Astrocyte of the cerebellum (primary cell): ENCODE data around the gene NPAS2.

Source experiments
- DNase-seq: peaks from one replicate; pipeline ENCODE4 v3.0.0-alpha.2; 2011; ENCODE audit warnings: low read depth
- H3K4me3 ChIP-seq: 2 replicates; pipeline ENCODE4 v1.5.1; 2011; ENCODE audit warnings: mild to moderate bottlenecking, low read depth, low read length, moderate library complexity
- CTCF ChIP-seq: IDR thresholded peaks from 2 replicates; pipeline ENCODE4 v1.5.1; 2012; ENCODE audit warnings: low read length, low read depth, moderate library complexity, mild to moderate bottlenecking; ENCODE audit errors: missing control alignments
- in situ Hi-C: cut with HindIII; loops from 2 replicates; pipeline ENCODE4 v1.10.0; 2017; ENCODE audit warnings: low sequenced_read_pairs

NPAS2 gene

DNA sequence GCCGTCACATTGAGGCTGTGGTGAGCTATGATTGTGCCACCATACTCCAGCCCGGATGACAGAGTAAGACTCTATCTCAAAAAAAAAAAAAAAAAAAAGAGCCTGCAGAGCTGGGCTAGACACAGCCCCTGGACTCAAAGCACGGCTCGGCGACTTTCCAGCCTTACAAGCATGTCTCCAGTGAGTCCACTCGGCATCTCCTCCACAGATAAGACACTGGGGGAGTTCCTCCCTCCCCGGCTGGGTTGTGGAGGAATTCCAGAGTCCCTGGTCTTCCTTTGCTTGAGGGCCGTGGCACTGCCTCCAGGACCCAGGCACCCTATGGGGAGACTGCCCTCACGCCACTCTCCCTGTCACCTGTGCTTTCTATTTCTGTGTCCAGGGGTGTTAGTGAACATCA, 151.3 kb downstream of the NPAS2 start:
- TF ChIP-seq CTCF: no peak
- in situ Hi-C loops: no loop called here

GRCh38 chr2:100972452-100972851, 152.5 kb downstream of the NPAS2 start:
- no peak for DNase-seq
- no peak for TF ChIP-seq CTCF
- H3K4me3 ChIP-seq: no peak overlapping the region
- in situ Hi-C loops: no loop called here

More for the DNA sequence above, 151.3 kb downstream of the NPAS2 start:
- H3K4me3 ChIP-seq: no peak overlapping the region
- no peak for DNase-seq

DNA sequence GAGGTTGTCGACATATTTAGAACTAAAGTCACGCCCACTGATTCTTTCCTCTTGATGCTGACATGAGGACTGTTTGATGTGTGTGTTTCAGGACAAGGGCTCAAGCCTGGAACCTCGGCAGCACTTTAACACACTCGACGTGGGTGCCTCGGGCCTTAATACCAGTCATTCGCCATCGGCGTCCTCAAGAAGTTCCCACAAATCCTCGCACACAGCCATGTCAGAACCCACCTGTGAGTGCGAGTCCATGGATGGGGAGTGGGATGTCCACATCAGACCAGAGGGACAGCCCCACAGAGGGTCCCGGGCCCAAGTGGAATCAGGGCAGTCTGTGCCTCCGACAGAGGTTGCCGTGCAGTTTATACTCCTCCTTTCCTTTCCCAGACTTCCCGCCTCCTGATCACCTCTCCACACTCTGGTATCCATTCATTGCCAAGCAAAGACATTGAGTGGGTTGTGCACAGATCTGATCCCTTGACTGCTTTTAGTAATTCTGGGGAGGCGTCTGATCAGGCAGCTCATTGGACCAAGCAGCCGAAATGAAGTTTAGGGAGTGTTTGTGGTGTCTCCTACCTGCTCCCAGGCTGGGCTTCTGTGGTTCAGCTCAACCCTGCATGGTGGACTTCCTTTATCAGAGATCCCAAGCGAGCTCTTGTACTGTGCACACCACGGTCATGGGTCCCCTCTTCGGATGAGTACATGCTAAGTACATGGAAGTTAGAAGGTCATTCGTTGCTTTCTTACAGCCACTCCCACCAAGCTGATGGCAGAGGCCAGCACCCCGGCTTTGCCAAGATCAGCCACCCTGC, 155.0 kb downstream of the NPAS2 start:
- DNase-seq: no peak
- no peak for TF ChIP-seq CTCF
- no peak overlapping the region for H3K4me3 ChIP-seq
- in situ Hi-C loops: no loop called here

DNA sequence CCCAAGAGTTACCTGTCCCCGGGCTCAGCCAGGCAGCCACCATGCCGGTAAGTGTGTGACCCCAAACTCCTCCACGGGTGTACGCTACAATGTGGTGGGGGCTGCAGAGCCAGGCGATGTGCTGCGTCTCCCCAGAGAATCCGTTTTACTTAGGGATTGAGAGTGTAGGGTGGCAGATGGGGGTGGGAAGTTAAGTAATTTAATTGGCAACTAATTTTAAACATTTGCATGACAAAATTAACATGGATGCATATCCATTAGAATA, 155.5 kb downstream of the NPAS2 start:
- no peak for DNase-seq
- in situ Hi-C loops: no loop called here
- H3K4me3 ChIP-seq: no peak overlapping the region
- TF ChIP-seq CTCF: no peak

DNA sequence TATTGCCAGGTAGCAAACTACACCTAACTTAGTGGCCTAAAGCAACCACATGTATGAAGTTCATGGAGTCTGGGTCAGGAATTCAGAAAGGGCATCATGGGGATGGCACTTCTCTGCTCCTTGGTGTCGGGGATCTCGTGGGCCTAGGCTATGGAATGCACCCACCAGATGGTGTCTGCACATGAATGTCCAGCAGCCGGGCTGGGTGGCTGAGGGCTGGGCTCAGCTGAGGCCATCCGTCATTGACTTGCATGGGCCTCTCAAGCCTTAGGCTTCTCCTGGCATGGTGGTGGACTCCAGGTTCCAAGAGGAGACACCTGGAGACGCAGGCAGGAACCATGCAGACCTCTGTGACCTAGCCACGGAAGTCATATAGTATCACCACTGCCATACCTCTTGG, 156.1 kb downstream of the NPAS2 start:
- no peak for DNase-seq
- in situ Hi-C loops: no loop called here
- no peak overlapping the region for H3K4me3 ChIP-seq
- no peak for TF ChIP-seq CTCF

DNA sequence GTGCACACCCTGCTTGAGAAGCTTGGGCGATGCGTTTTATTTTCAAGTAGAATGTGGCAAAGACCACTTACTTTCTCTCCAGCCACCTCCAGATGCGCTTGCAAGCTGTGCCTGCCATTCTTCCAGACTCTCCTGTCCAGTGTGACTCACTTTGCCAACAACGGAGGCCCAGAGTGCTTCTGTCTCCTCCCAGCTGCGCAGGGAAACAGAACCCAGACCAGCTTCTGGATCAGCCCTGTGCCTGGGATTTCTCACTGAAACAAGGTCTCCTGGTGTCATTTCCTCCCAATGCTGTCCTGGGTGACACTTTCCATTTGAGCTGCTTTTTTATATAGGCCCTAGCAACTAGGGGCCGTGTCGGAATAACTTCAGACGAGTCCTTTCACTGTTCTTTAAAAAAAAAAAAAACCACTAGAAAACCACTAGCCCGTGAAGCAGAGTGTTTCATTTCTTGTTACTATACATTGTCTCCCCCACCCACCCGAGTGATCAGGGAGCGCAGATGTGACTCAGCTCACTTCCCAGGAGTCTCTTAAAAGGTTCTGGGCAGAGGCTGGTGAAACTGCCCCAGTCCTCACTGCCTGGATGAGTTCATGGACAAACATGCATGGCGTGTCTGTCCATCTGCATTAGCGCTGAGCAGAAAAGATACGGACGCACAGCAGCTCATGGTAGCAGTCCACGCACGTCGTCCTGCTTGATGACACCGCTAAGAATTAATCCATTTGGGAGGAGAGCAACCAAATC, 156.9 kb downstream of the NPAS2 start:
- TF ChIP-seq CTCF: no peak
- DNase-seq: no peak
- in situ Hi-C loops: no loop called here
- no peak overlapping the region for H3K4me3 ChIP-seq
